H9 (cell line): ENCODE data around the gene SEMA3F. TPM values are rescaled to one million over a fixed set of nuclear protein-coding genes. Genes with fewer than 3 reads are reported as not detected.

ENCODE experiments used
- DNase-seq: peaks from one replicate; pipeline ENCODE4 v3.0.0-alpha.2; 2017
- H2AFZ ChIP-seq: one replicate; pipeline ENCODE4 v1.6.1; 2013; ENCODE audit warnings: mild to moderate bottlenecking, low read length, control low read depth, moderate library complexity
- H2AK5ac ChIP-seq: 2 replicates; pipeline ENCODE4 v1.6.1; 2013; ENCODE audit warnings: low read length, control low read depth, mixed read lengths; ENCODE audit not compliant: insufficient read length
- H2BK120ac ChIP-seq: one replicate; pipeline ENCODE4 v1.6.1; 2013; ENCODE audit warnings: low read depth, mild to moderate bottlenecking, low read length, control low read depth, inconsistent platforms; ENCODE audit not compliant: poor library complexity, severe bottlenecking
- H2BK12ac ChIP-seq: 2 replicates; pipeline ENCODE4 v1.6.1; 2013; ENCODE audit warnings: low read length, control low read depth, mixed read lengths, low read depth; ENCODE audit not compliant: insufficient read length
- H2BK15ac ChIP-seq: 2 replicates; pipeline ENCODE4 v1.6.1; 2013; ENCODE audit warnings: low read depth, low read length, control low read depth
- H2BK20ac ChIP-seq: one replicate; pipeline ENCODE4 v1.6.1; 2013; ENCODE audit warnings: low read depth, mild to moderate bottlenecking, low read length, control low read depth, inconsistent platforms; ENCODE audit not compliant: poor library complexity, severe bottlenecking
- H2BK5ac ChIP-seq: 2 replicates; pipeline ENCODE4 v1.6.1; 2013; ENCODE audit warnings: low read length, control low read depth, mixed read lengths; ENCODE audit not compliant: insufficient read length
- H3K14ac ChIP-seq: 2 replicates; pipeline ENCODE4 v1.6.1; 2013; ENCODE audit warnings: low read length, control low read depth; ENCODE audit not compliant: insufficient read depth
- H3K18ac ChIP-seq: 2 replicates; pipeline ENCODE4 v1.6.1; 2013; ENCODE audit warnings: low read depth, mild to moderate bottlenecking, mixed read lengths, low read length, control low read depth; ENCODE audit not compliant: insufficient read length
- H3K23ac ChIP-seq: 2 replicates; pipeline ENCODE4 v1.6.1; 2013; ENCODE audit warnings: low read length, control low read depth, mixed read lengths, low read depth; ENCODE audit not compliant: insufficient read length
- H3K23me2 ChIP-seq: 2 replicates; pipeline ENCODE4 v1.6.1; 2013; ENCODE audit warnings: low read depth, mild to moderate bottlenecking, mixed read lengths, low read length, control low read depth; ENCODE audit not compliant: insufficient read length, poor library complexity, severe bottlenecking
- H3K27ac ChIP-seq: 2 replicates; pipeline ENCODE4 v1.5.1; 2013; ENCODE audit warnings: low read length, control low read depth, mixed read lengths, low read depth; ENCODE audit not compliant: insufficient read length
- H3K27me3 ChIP-seq: 2 replicates; pipeline ENCODE4 v1.6.1; 2013; ENCODE audit warnings: low read length, control low read depth, inconsistent platforms; ENCODE audit not compliant: insufficient read depth
- H3K4ac ChIP-seq: 2 replicates; pipeline ENCODE4 v1.6.1; 2013; ENCODE audit warnings: low read depth, mild to moderate bottlenecking, control low read depth, inconsistent platforms, low read length, moderate library complexity
- H3K4me1 ChIP-seq: 2 replicates; pipeline ENCODE4 v1.6.1; 2013; ENCODE audit warnings: low read length, control low read depth, inconsistent platforms; ENCODE audit not compliant: insufficient read depth
- H3K4me2 ChIP-seq: 2 replicates; pipeline ENCODE4 v1.6.1; 2013; ENCODE audit warnings: low read length, control low read depth, mixed read lengths; ENCODE audit not compliant: insufficient read length, insufficient read depth
- H3K56ac ChIP-seq: 2 replicates; pipeline ENCODE4 v1.6.1; 2013; ENCODE audit warnings: low read depth, mild to moderate bottlenecking, mixed read lengths, low read length, control low read depth; ENCODE audit not compliant: insufficient read length
- H3K79me1 ChIP-seq: 2 replicates; pipeline ENCODE4 v1.6.1; 2013; ENCODE audit warnings: low read depth, mild to moderate bottlenecking, moderate library complexity, low read length, control low read depth, inconsistent platforms; ENCODE audit not compliant: insufficient read depth, poor library complexity, severe bottlenecking
- H3K79me2 ChIP-seq: 2 replicates; pipeline ENCODE4 v1.6.1; 2013; ENCODE audit warnings: low read length, control low read depth, inconsistent platforms; ENCODE audit not compliant: insufficient read depth
- H3K9ac ChIP-seq: 2 replicates; pipeline ENCODE4 v1.6.1; 2013; ENCODE audit warnings: low read length, control low read depth, mixed read lengths; ENCODE audit not compliant: insufficient read length; ENCODE audit errors: extremely low read depth
- H3K9me3 ChIP-seq: one replicate; pipeline ENCODE4 v1.6.1; 2013; ENCODE audit warnings: low read depth, low read length, inconsistent platforms; ENCODE audit not compliant: control insufficient read depth
- H3T11ph ChIP-seq: one replicate; pipeline ENCODE4 v1.6.1; 2013; ENCODE audit warnings: mild to moderate bottlenecking, low read length, control low read depth, inconsistent platforms
- H4K20me1 ChIP-seq: one replicate; pipeline ENCODE4 v1.6.1; 2013; ENCODE audit not compliant: control insufficient read depth, insufficient read length, insufficient read depth
- H4K5ac ChIP-seq: 2 replicates; pipeline ENCODE4 v1.6.1; 2013; ENCODE audit warnings: low read depth, mild to moderate bottlenecking, mixed read lengths, low read length, control low read depth; ENCODE audit not compliant: insufficient read length
- H4K8ac ChIP-seq: replicated peaks from 2 replicates; pipeline ENCODE4 v1.6.1; 2013; ENCODE audit warnings: low read length, control low read depth, mixed read lengths, low read depth; ENCODE audit not compliant: insufficient read length
- H4K91ac ChIP-seq: 2 replicates; pipeline ENCODE4 v1.6.1; 2013; ENCODE audit warnings: low read depth, mild to moderate bottlenecking, moderate library complexity, mixed read lengths, low read length, control low read depth; ENCODE audit not compliant: insufficient read length
- H3K27ac Mint-ChIP-seq, 3 experiments: 2 replicates in 2 of 3; 3 replicates in 1 of 3; pipeline ENCODE4 v1.8.0; 2020 to 2021; ENCODE audit warnings: mixed read lengths in 3 of 3, mild to moderate bottlenecking in 1 of 3, moderate library complexity in 1 of 3
- H3K27me3 Mint-ChIP-seq: 2 replicates; pipeline ENCODE4 v1.8.0; 2021; ENCODE audit warnings: low read depth, mild to moderate bottlenecking, moderate library complexity, mixed read lengths
- H3K36me3 Mint-ChIP-seq, 3 experiments: 2 replicates in 2 of 3; 3 replicates in 1 of 3; pipeline ENCODE4 v1.8.0; 2020 to 2021; ENCODE audit warnings: low read depth in 3 of 3, mixed read lengths in 3 of 3; ENCODE audit not compliant: insufficient read depth in 1 of 3
- H3K4me1 Mint-ChIP-seq, 2 experiments: 2 replicates each; pipeline ENCODE4 v1.8.0; 2020; ENCODE audit warnings: mixed read lengths in 2 of 2
- H3K4me3 Mint-ChIP-seq, 2 experiments: 2 replicates in 1 of 2; 3 replicates in 1 of 2; pipeline ENCODE4 v1.8.0; 2020 to 2021; ENCODE audit warnings: mild to moderate bottlenecking in 2 of 2, mixed read lengths in 2 of 2, moderate library complexity in 1 of 2
- H3K9me3 Mint-ChIP-seq, 2 experiments: 2 replicates in 1 of 2; 3 replicates in 1 of 2; pipeline ENCODE4 v1.8.0; 2020; ENCODE audit warnings: mild to moderate bottlenecking in 2 of 2, mixed read lengths in 2 of 2, moderate library complexity in 1 of 2
- WGBS: extraction: QIAGEN DNeasy Blood & Tissue Kit; methylation state at CpG from one replicate; pipeline ENCODE4 v1.1.7; 2013; ENCODE audit warnings: missing lambda C conversion rate, low lambda C conversion rate, mixed read lengths; ENCODE audit not compliant: insufficient read length; ENCODE audit errors: extremely low coverage; 5-methylcytosine and 5-hydroxymethylcytosine counted together
- total RNA-seq: library from RNA; stranded (reverse); gene quantifications from 2 replicates; pipeline ENCODE4 v1.2.1, GENCODE V29; 2021
- TF ChIP-seq, protein P1 (sequence below): fragments of 200-600 bp; sonication (generic); conservative IDR thresholded peaks from 3 replicates; pipeline ENCODE4 v1.8.0; 2021; ENCODE audit warnings: antibody characterized with exemption, mild to moderate bottlenecking

The SEMA3F gene
- total RNA-seq, 1 experiment from 2014 or later, result 14.3 TPM

- H3K4ac ChIP-seq, result no peak overlapping the region
- Mint-ChIP-seq H3K4me3 (no peak overlapping the region), H3K27ac (no peak overlapping the region), H3K27me3 (peaks cover 34% of the 10 kb centered on the region), H3K36me3 (peaks cover 0 to 3% (median 2%) of the 10 kb centered on the region in 3 experiments; a peak in 1 of 7 replicates), H3K4me1 (peaks cover 7 to 16% of the 10 kb centered on the region in 2 experiments), H3K9me3 (no peaks in the 10 kb centered on the region)
- no peak overlapping the region for H4K91ac ChIP-seq
- no peak overlapping the region for H2BK12ac ChIP-seq
- no peak overlapping the region for H3K27ac ChIP-seq
- H3K23me2 ChIP-seq, result no peaks in the 10 kb centered on the region
- no peak overlapping the region for H4K5ac ChIP-seq
- H3T11ph ChIP-seq, result no peak overlapping the region
- no peak overlapping the region for H2BK15ac ChIP-seq
- no peaks in the 10 kb centered on the region for H3K79me1 ChIP-seq
- H3K23ac ChIP-seq, result no peak overlapping the region
- TF ChIP-seq, protein P1, sequence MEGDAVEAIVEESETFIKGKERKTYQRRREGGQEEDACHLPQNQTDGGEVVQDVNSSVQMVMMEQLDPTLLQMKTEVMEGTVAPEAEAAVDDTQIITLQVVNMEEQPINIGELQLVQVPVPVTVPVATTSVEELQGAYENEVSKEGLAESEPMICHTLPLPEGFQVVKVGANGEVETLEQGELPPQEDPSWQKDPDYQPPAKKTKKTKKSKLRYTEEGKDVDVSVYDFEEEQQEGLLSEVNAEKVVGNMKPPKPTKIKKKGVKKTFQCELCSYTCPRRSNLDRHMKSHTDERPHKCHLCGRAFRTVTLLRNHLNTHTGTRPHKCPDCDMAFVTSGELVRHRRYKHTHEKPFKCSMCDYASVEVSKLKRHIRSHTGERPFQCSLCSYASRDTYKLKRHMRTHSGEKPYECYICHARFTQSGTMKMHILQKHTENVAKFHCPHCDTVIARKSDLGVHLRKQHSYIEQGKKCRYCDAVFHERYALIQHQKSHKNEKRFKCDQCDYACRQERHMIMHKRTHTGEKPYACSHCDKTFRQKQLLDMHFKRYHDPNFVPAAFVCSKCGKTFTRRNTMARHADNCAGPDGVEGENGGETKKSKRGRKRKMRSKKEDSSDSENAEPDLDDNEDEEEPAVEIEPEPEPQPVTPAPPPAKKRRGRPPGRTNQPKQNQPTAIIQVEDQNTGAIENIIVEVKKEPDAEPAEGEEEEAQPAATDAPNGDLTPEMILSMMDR, result no peak
- no peaks in the 10 kb centered on the region; the same call in 1 of the 2 replicates for H3K27me3 ChIP-seq
- H2AK5ac ChIP-seq, result no peak overlapping the region
- no peak overlapping the region for H4K8ac ChIP-seq
- DNase-seq, result no peak
- no CpG with 5 or more reads among the region's 8 CpGs for WGBS
- no peak overlapping the region for H2BK5ac ChIP-seq
- H3K56ac ChIP-seq, result no peak overlapping the region
- H2AFZ ChIP-seq, result no peak overlapping the region
- H2BK20ac ChIP-seq, result no peak overlapping the region
- no peaks in the 10 kb centered on the region for H4K20me1 ChIP-seq
- H3K14ac ChIP-seq, result no peak overlapping the region
- no peaks in the 10 kb centered on the region for H3K9me3 ChIP-seq
- no peak overlapping the region for H3K4me2 ChIP-seq
- no peak overlapping the region for H2BK120ac ChIP-seq
- no peaks in the 10 kb centered on the region for H3K4me1 ChIP-seq
- H3K9ac ChIP-seq, result no peak overlapping the region
- H3K79me2 ChIP-seq, result no peaks in the 10 kb centered on the region
- H3K18ac ChIP-seq, result no peak overlapping the region
Observed at GRCh38 chr3:50192124-50192523, 37.0 kb downstream of the SEMA3F start.
